ENCODE data around the gene SYNE1.

SYNE1 gene

GRCh38 chr6:152609125-152609670 is 28.0 kb downstream of the SYNE1 start:
- no peak overlapping the region for H3K4me3 ChIP-seq (ENCODE audit: low read length)
- TF ChIP-seq, protein P1, sequence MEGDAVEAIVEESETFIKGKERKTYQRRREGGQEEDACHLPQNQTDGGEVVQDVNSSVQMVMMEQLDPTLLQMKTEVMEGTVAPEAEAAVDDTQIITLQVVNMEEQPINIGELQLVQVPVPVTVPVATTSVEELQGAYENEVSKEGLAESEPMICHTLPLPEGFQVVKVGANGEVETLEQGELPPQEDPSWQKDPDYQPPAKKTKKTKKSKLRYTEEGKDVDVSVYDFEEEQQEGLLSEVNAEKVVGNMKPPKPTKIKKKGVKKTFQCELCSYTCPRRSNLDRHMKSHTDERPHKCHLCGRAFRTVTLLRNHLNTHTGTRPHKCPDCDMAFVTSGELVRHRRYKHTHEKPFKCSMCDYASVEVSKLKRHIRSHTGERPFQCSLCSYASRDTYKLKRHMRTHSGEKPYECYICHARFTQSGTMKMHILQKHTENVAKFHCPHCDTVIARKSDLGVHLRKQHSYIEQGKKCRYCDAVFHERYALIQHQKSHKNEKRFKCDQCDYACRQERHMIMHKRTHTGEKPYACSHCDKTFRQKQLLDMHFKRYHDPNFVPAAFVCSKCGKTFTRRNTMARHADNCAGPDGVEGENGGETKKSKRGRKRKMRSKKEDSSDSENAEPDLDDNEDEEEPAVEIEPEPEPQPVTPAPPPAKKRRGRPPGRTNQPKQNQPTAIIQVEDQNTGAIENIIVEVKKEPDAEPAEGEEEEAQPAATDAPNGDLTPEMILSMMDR (conservative IDR thresholded peaks at IDR 0.05; ENCODE audit: low read depth, low read length), result no peak
- no peak for DNase-seq (ENCODE audit: low read depth)

DNA sequence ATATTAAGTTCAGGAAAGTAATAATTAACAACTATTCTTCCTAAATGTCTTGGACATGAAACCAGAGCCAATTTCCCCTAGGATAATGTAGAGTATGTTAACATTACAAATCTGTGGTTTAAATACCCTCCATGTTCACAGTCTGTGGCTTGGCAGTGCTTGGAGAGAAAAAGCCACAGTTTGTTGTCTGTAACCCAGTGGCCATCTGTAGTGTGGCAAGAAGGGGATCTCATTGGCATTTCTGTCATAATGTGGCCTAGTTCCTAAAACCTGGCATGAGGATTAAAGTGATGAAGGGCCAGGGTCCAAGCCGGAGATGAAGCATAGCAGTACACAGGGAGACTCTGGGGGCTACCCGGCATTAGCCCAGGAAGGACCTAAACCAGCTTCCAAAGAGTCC is 31.2 kb downstream of the SYNE1 start:
- no peak overlapping the region for H3K4me3 ChIP-seq (ENCODE audit: low read length)
- DNase-seq (ENCODE audit: low read depth), result no peak
- TF ChIP-seq, protein P1 (conservative IDR thresholded peaks at IDR 0.05; ENCODE audit: low read depth, low read length), result no peak

DNA sequence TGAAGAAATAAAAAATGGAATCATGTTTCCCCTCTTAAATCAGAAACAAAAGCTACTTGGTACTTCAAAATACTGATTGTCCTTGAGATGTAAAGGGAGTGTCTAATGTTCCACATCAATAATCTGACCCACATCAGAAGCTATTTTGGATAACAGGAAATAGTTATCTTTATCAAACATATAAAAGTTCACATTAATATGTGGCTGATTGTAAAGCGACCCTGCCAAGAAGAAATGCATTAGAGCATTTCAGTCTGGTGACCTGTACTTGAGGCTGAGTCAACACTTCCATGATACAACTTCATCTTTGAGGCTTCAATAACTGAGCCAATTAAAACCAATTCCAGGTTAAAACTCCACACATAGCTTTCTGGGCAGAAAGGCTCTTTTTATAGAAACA is 31.8 kb downstream of the SYNE1 start:
- DNase-seq (ENCODE audit: low read depth), result no peak
- TF ChIP-seq, protein P1 (conservative IDR thresholded peaks at IDR 0.05; ENCODE audit: low read depth, low read length), result no peak
- H3K4me3 ChIP-seq (ENCODE audit: low read length), result no peak overlapping the region

GRCh38 chr6:152603911-152604310 is 33.3 kb downstream of the SYNE1 start:
- DNase-seq (ENCODE audit: low read depth), result no peak
- no peak overlapping the region for H3K4me3 ChIP-seq (ENCODE audit: low read length)
- TF ChIP-seq, protein P1 (conservative IDR thresholded peaks at IDR 0.05; ENCODE audit: low read depth, low read length), result no peak

DNA sequence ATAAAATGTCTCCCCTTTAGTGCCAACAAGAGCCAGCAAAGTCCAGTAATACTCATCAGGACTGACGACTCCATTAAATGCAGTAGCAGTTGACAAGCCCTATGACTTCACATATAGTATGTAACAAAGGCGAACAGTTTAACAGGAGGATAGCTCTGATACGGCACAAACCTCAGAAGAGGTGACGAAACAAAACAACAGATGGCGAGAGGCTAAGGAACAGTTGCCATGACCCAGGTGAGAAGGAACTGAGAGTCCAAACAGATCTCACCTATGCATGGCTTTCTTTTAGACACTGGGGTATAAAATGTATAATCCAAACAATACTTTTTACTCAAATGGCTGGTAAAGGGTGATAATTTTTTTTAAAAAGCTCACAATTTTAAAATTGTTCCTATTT is 37.1 kb downstream of the SYNE1 start:
- no peak overlapping the region for H3K4me3 ChIP-seq (ENCODE audit: low read length)
- TF ChIP-seq, protein P1 (conservative IDR thresholded peaks at IDR 0.05; ENCODE audit: low read depth, low read length), result no peak
- DNase-seq (ENCODE audit: low read depth), result no peak

DNA sequence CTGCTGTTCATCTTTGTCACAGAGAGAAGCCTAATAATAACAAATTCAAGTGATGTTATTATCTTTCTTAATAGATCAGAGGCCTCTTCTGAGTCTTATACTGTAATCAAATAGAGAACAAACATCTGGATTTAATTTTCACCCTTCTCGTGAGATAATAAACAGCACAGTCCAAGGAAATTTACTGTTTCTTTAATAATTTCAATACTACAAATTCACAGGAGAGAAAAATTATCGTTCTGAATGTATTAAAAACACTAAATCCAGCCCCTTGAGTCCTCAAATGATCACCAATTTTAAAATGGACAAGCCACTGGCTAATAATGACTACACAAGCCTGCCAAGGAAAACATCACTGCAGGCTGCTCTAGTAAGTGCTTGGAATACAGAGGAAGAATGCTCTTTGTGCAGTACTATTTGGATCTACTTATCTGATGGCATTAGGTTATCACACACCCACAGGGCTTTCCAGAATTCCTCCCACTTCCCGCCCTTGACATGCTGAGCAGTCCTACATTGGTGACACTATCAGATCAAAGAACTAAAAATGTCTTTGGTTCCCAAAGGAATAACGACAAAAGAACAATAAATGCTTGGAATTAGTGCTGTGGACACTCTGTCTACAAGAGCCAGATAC is 38.1 kb downstream of the SYNE1 start:
- no peak overlapping the region for H3K4me3 ChIP-seq (ENCODE audit: low read length)
- DNase-seq (ENCODE audit: low read depth), result no peak
- TF ChIP-seq, protein P1 (conservative IDR thresholded peaks at IDR 0.05; ENCODE audit: low read depth, low read length), result no peak

DNA sequence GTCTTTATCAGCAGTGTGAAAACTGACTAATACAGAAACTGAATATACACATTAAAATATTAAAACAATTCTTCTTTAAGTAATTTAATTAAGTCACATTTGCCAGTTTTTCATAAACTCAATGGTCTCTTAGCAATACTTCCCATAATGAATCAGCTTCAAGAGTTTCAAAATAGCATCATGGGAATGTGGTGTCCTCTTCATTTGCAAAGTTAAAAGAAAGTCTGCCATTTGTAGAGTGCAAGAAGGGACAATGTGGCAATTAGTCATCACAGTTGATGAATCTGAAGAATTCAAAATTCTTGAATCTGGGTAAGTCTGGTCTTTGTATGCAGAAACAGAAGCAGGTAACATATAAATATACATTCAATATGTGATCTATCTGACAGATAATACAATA is 38.7 kb downstream of the SYNE1 start:
- TF ChIP-seq, protein P1 (conservative IDR thresholded peaks at IDR 0.05; ENCODE audit: low read depth, low read length), result no peak
- no peak for DNase-seq (ENCODE audit: low read depth)
- no peak overlapping the region for H3K4me3 ChIP-seq (ENCODE audit: low read length)

All from retinal pigment epithelial cell (primary cell).